Adipocyte (in vitro differentiated cells): ENCODE data around the gene COX4I1.
A peak's percentile ranks its signal among the peaks of the same experiment; 100 is the strongest.

Experiments used
- DNase-seq: peaks from one replicate; pipeline ENCODE4 v3.0.0-alpha.2; 2015; ENCODE audit warnings: low read depth
- H3K27me3 ChIP-seq: replicated peaks from 2 replicates; pipeline ENCODE4 v1.7.0; 2013; ENCODE audit warnings: mild to moderate bottlenecking, low read length, moderate library complexity; ENCODE audit not compliant: control insufficient read depth, insufficient read depth
- H3K36me3 ChIP-seq: 2 replicates; pipeline ENCODE4 v1.7.0; 2013; ENCODE audit warnings: low read length, mild to moderate bottlenecking, moderate library complexity; ENCODE audit not compliant: control insufficient read depth, insufficient read depth, severe bottlenecking
- H3K4me1 ChIP-seq: 2 replicates; pipeline ENCODE4 v1.7.0; 2013; ENCODE audit warnings: mild to moderate bottlenecking, low read length, moderate library complexity; ENCODE audit not compliant: control insufficient read depth, insufficient read depth
- H3K4me3 ChIP-seq: 2 replicates; pipeline ENCODE4 v1.7.0; 2013; ENCODE audit warnings: mild to moderate bottlenecking, low read length, moderate library complexity
- H3K9ac ChIP-seq: 2 replicates; pipeline ENCODE4 v1.7.0; 2013; ENCODE audit warnings: mild to moderate bottlenecking, low read length, moderate library complexity
- H3K9me3 ChIP-seq: 2 replicates; pipeline ENCODE4 v1.7.0; 2013; ENCODE audit warnings: mild to moderate bottlenecking, low read length, moderate library complexity; ENCODE audit not compliant: control insufficient read depth

COX4I1 gene

DNA sequence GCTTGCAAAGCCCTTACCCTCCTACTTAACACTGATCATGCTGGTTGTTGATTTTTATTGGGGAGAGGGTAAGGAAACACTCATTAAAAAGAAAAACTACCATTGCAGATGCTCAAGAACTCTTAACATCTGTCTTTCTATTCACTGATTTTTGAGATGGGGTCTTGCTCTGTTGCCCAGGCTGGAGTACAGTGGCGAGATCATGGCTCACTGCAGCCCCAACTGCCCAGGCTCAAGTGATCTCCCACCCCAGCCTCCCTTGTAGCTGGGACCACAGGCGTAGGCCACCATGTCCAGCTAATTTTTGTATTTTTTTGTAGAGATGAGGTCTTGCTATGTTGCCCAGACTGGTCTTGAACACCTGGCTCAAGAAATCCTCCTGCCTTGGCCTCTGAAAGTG lies 14.7 kb upstream of the COX4I1 start:
- H3K27me3 ChIP-seq: no peaks in the 10 kb centered on the region
- peaks cover 55% of the 10 kb centered on the region for H3K36me3 ChIP-seq
- peaks cover 6% of the 10 kb centered on the region for H3K4me1 ChIP-seq
- no peaks in the 10 kb centered on the region for H3K9me3 ChIP-seq
- H3K4me3 ChIP-seq: no peak overlapping the region
- no peak for DNase-seq
- H3K9ac ChIP-seq: no peak overlapping the region

DNA sequence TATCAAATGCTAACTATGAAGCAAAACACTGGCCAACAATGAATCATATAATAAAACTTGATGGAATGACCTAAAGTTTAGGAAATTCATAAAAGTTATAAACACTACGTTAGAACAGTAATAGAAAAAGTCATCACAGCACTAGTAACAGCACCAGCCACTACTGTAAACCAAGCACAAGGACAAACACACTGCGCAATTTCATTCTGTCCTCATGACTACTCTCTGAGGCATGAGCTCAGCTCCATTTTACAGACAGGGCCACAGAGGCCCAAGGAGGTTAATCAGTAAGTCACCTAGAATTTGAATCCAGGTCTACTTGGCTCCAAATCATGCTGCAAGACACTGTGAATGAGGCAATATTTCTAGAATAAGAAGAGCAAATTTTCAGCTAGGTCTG lies 13.6 kb upstream of the COX4I1 start:
- no peak overlapping the region for H3K4me3 ChIP-seq
- no peaks in the 10 kb centered on the region for H3K9me3 ChIP-seq
- peaks cover 44% of the 10 kb centered on the region for H3K36me3 ChIP-seq
- DNase-seq: no peak
- H3K27me3 ChIP-seq: no peaks in the 10 kb centered on the region
- H3K4me1 ChIP-seq: peaks cover 6% of the 10 kb centered on the region
- no peak overlapping the region for H3K9ac ChIP-seq

DNA sequence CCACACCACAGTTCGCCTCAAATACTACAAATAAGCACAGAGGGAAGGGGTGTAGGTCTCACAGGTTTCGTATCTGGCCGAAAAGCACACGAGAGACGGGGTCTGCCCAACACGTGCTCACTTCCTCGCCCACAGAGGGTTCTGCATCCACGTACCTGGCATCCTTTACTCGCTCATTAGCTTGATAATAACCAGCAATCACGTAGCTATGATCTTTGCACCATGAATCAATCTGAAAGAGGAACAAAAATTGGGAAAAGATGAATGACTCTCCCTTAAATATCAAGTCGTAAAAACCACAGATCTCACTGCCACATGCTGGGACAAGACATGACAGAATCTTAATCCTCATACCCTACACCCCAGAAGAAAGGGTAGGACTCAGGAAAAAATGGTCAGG lies 10.7 kb upstream of the COX4I1 start:
- Histone ChIP-seq H3K36me3 (peaks cover 59% of the 10 kb centered on the region), H3K27me3 (no peaks in the 10 kb centered on the region), H3K9ac (no peak overlapping the region), H3K4me3 (no peak overlapping the region), H3K4me1 (no peaks in the 10 kb centered on the region), H3K9me3 (no peaks in the 10 kb centered on the region)
- no peak for DNase-seq

- H3K36me3 ChIP-seq: peaks cover 59% of the 10 kb centered on the region
These were observed 9.7 kb upstream of the COX4I1 start for GRCh38 chr16:85789773-85790172.

DNA sequence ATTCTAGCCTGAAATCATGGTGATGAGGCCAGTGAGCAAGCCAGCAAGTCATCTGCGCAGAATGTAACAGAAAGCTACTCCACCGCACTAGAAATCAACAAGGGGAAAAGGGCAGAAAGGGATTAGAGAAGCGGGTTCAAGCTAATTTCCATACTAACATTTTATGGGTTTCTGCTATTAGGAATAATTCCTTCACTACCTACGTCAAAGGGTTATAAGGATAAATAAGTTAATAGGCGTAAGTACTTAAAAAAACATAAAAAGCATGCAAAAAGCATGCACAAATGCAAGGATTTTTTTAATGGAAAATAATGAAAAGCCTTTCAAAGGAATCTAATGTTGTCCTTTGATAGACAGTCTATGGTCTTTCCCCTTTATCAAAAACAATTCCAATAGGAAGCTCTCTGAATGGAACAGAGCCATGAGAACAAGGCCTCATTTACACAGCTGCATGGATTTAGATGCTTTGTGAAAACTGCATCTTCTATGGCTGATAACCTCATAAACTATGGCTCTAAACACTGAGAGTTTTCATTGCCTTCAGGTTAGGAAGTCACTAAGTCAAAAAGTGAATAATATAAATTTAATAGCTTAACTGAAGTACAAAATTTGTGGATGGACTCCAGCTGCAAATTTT lies 5.7 kb upstream of the COX4I1 start:
- peaks cover 43% of the 10 kb centered on the region for H3K36me3 ChIP-seq
- H3K4me3 ChIP-seq: no peak overlapping the region
- H3K4me1 ChIP-seq: peaks cover 15% of the 10 kb centered on the region
- no peaks in the 10 kb centered on the region for H3K9me3 ChIP-seq
- H3K27me3 ChIP-seq: no peaks in the 10 kb centered on the region
- H3K9ac ChIP-seq: no peak overlapping the region
- DNase-seq: no peak

More at GRCh38 chr16:85789773-85790172, 9.7 kb upstream of the COX4I1 start:
- no peaks in the 10 kb centered on the region for H3K9me3 ChIP-seq
- no peaks in the 10 kb centered on the region for H3K4me1 ChIP-seq
- no peak overlapping the region for H3K9ac ChIP-seq
- H3K27me3 ChIP-seq: no peaks in the 10 kb centered on the region
- H3K4me3 ChIP-seq: no peak overlapping the region
- no peak for DNase-seq

DNA sequence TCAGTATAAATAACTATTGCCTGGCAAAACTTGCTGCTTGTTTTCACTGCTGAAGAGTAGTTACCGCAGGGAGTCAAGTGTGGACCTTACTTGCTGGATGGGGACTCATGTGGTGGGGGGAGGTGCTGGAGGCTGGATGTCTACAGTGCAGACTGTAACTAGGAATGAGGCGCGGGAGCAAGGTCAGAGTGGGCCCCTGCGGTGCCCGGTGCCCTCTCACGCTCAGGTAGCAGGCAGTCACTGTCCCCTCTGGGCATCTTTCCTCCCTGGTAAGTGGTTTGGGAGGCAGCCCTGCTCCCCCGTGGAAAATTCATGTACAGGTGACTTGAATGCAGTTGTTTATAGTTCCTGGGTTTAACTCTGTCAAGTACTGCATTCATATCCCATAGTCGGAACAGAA lies 4.8 kb upstream of the COX4I1 start:
- Histone ChIP-seq H3K27me3 (no peaks in the 10 kb centered on the region), H3K9me3 (no peaks in the 10 kb centered on the region), H3K4me3 (no peak overlapping the region), H3K36me3 (peaks cover 42% of the 10 kb centered on the region), H3K4me1 (peaks cover 15% of the 10 kb centered on the region), H3K9ac (no peak overlapping the region)
- DNase-seq: no peak

GRCh38 chr16:85796152-85796551 lies 3.3 kb upstream of the COX4I1 start:
- H3K27me3 ChIP-seq: no peaks in the 10 kb centered on the region
- H3K4me3 ChIP-seq: no peak overlapping the region

GRCh38 chr16:85796599-85796998 lies 2.9 kb upstream of the COX4I1 start:
- no peak for DNase-seq
- Histone ChIP-seq H3K4me1 (peaks cover 27% of the 10 kb centered on the region), H3K4me3 (no peak overlapping the region), H3K27me3 (no peaks in the 10 kb centered on the region), H3K9me3 (no peaks in the 10 kb centered on the region), H3K9ac (no peak overlapping the region), H3K36me3 (peaks cover 44% of the 10 kb centered on the region)

More at GRCh38 chr16:85796152-85796551, 3.3 kb upstream of the COX4I1 start:
- peaks cover 42% of the 10 kb centered on the region for H3K36me3 ChIP-seq
- no peak overlapping the region for H3K9ac ChIP-seq
- DNase-seq: no peak
- H3K9me3 ChIP-seq: no peaks in the 10 kb centered on the region
- H3K4me1 ChIP-seq: peaks cover 24% of the 10 kb centered on the region

GRCh38 chr16:85798283-85798776 lies 1.2 kb upstream of the COX4I1 start:
- H3K4me3 ChIP-seq: peak overlapping the region; percentile 94
- peak overlapping the region; percentile 96 for H3K9ac ChIP-seq
- DNase-seq: no peak
- no peaks in the 10 kb centered on the region for H3K9me3 ChIP-seq
- H3K4me1 ChIP-seq: peaks cover 27% of the 10 kb centered on the region
- no peaks in the 10 kb centered on the region for H3K27me3 ChIP-seq
- peaks cover 45% of the 10 kb centered on the region for H3K36me3 ChIP-seq

DNA sequence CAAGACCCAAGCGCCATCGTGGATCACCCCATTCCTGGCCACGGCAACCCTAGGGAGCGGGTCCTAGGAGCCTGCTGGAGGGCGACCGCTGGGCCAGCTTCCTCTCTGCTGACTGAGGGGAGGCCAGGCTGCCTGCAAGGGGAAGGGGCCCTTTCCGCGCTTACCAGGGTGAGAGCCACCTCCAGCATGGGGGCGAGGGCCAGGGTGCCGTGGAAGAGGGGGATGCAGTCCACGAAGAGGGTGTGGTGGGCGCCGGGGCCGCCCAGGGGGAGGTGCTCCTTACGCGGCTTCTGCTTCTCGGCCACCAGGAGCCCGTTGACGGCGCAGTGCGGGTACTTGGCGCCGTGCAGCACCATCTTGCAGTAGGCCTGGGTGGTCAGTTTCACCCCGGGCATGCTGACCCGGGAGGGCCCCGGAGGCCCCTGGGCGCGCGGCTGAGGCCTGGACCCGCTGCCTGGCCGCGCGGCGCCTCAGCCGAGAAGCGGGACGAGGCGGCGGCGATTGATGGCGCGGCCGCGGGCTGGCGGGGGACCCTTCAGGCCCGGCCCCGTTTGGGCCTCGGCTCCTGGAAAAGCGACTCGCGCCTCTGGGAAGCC lies 496 bp upstream of the COX4I1 start:
- Histone ChIP-seq H3K36me3 (peaks cover 48% of the 10 kb centered on the region), H3K9me3 (no peaks in the 10 kb centered on the region), H3K4me3 (peak overlapping the region; percentile 94), H3K4me1 (peaks cover 27% of the 10 kb centered on the region), H3K9ac (peak overlapping the region; percentile 96), H3K27me3 (no peaks in the 10 kb centered on the region)
- peak; percentile 58 for DNase-seq

DNA sequence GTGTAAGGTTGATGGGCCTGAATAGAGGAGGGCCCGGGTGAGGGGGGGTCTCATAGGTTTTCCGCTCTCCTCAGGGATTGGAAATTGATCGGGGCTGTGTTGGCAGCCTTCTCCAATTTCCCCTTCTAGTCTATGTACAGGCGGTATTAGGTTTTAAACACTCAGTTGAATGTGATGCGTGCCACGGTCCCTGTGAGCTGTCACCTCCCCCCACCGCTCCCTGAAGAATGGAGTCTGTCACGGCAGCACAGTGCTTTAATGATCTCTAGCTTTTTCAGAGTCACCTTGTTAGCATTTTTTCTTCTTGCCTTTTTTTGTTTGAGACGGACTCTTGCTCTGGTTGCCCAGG lies 800 bp downstream of the COX4I1 start:
- peak overlapping the region; percentile 96 for H3K9ac ChIP-seq
- DNase-seq: peak; percentile 53
- H3K36me3 ChIP-seq: peaks cover 52% of the 10 kb centered on the region
- H3K4me3 ChIP-seq: peak overlapping the region; percentile 94
- no peaks in the 10 kb centered on the region for H3K27me3 ChIP-seq
- H3K9me3 ChIP-seq: no peaks in the 10 kb centered on the region
- H3K4me1 ChIP-seq: peaks cover 27% of the 10 kb centered on the region
